ENCODE measurements around the gene RRAS2. TPM values are rescaled to one million over a fixed set of nuclear protein-coding genes. Genes with fewer than 3 reads are reported as not detected.

Gene RRAS2
- total and polyA plus RNA-seq, 9 of the 15 experiments (the other 6 are each of a cell fraction or from before 2014, with no cell fraction given) = 9.4 to 47.5 (median 37.6) TPM

GRCh38 chr11:14320020-14320419 is 39.0 kb downstream of the RRAS2 start:
- TF ChIP-seq SAFB (IDR thresholded peaks at IDR 0.05; ENCODE audit: borderline replicate concordance, low read depth, low read length) = no peak
- no peaks in the 10 kb centered on the region for H3K9me1 ChIP-seq (ENCODE audit: control insufficient read depth, insufficient read depth, low read length)
- ATAC-seq (no peak), DNase-seq (ENCODE audit: extremely low read depth in 1 of 4, low spot score in 3 of 4) (no peak), FAIRE-seq (no peak)
- no peaks in the 10 kb centered on the region for H4K20me1 ChIP-seq (replicated peaks; ENCODE audit: control insufficient read depth, insufficient read depth, low read length)
- no peak overlapping the region for H3K9ac ChIP-seq (ENCODE audit: insufficient read depth in 1 of 2, low read depth in 2 of 2, low read length in 2 of 2)
- ChIA-PET POLR2A (no interaction called here), CTCF (ENCODE audit: low intra/inter-chr PET ratio) (no interaction called here)
- H2AFZ ChIP-seq (ENCODE audit: low read depth, low read length) = no peak overlapping the region
- H3K79me2 ChIP-seq (ENCODE audit: control insufficient read depth, insufficient read depth, low read length) = peaks cover 60% of the 10 kb centered on the region
- WGBS (ENCODE audit: insufficient coverage, low coverage, missing lambda C conversion rate) = 81% methylated on average over 3 of the region's 3 CpGs
- in situ Hi-C loops (cut with MboI) = no loop called here
- H3K27me3 ChIP-seq (ENCODE audit: control insufficient read depth in 2 of 2, insufficient read depth in 2 of 2, low read length in 2 of 2) = no peaks in the 10 kb centered on the region
- no peaks in the 10 kb centered on the region for H3K4me1 ChIP-seq (replicated peaks in 1 of 2; ENCODE audit: control insufficient read depth in 2 of 2, insufficient read depth in 2 of 2, low read length in 2 of 2)
- no peaks in the 10 kb centered on the region for H3K9me3 ChIP-seq (replicated peaks; ENCODE audit: control insufficient read depth, insufficient read depth, low read depth, low read length)
- no peak overlapping the region for H3K4me2 ChIP-seq (ENCODE audit: insufficient read depth, low read length)
- no TSS peak for BruUV-seq (replicated peaks)
- H3K36me3 ChIP-seq (ENCODE audit: control insufficient read depth, insufficient read depth, low read length) = no peaks in the 10 kb centered on the region
- no peak overlapping the region for H3K27ac ChIP-seq (ENCODE audit: extremely low read depth, low read depth, low read length)
- intact Hi-C loops (cut with micrococcal nuclease) = no loop called here
- H3K4me3 ChIP-seq = no peak overlapping the region

GRCh38 chr11:14318581-14318981 is 40.4 kb downstream of the RRAS2 start:
- Histone ChIP-seq H3K4me1 (replicated peaks in 1 of 2; ENCODE audit: control insufficient read depth in 2 of 2, insufficient read depth in 2 of 2, low read length in 2 of 2) (no peaks in the 10 kb centered on the region), H3K27ac (ENCODE audit: extremely low read depth, low read depth, low read length) (no peak overlapping the region), H3K9ac (ENCODE audit: insufficient read depth in 1 of 2, low read depth in 2 of 2, low read length in 2 of 2) (no peak overlapping the region), H3K79me2 (ENCODE audit: control insufficient read depth, insufficient read depth, low read length) (peaks cover 56% of the 10 kb centered on the region), H3K27me3 (ENCODE audit: control insufficient read depth in 2 of 2, insufficient read depth in 2 of 2, low read length in 2 of 2) (no peaks in the 10 kb centered on the region), H3K9me1 (ENCODE audit: control insufficient read depth, insufficient read depth, low read length) (no peaks in the 10 kb centered on the region), H3K36me3 (ENCODE audit: control insufficient read depth, insufficient read depth, low read length) (no peaks in the 10 kb centered on the region), H3K9me3 (replicated peaks; ENCODE audit: control insufficient read depth, insufficient read depth, low read depth, low read length) (no peaks in the 10 kb centered on the region), H4K20me1 (replicated peaks; ENCODE audit: control insufficient read depth, insufficient read depth, low read length) (no peaks in the 10 kb centered on the region), H2AFZ (ENCODE audit: low read depth, low read length) (no peak overlapping the region), H3K4me2 (ENCODE audit: insufficient read depth, low read length) (no peak overlapping the region), H3K4me3 (no peak overlapping the region)
- intact Hi-C loops (cut with micrococcal nuclease) (no loop called here), in situ Hi-C loops (cut with MboI) (no loop called here)
- FAIRE-seq (no peak), ATAC-seq (peak; percentile 43; the same call in 1 of the 3 replicates), DNase-seq (ENCODE audit: extremely low read depth in 1 of 4, low spot score in 3 of 4) (no peak)
- POLR2A ChIA-PET = no interaction called here
- CTCF ChIA-PET (ENCODE audit: low intra/inter-chr PET ratio) = no interaction called here
- WGBS (ENCODE audit: insufficient coverage, low coverage, missing lambda C conversion rate) = 6% methylated on average over 1 of the region's 1 CpG
- BruUV-seq (replicated peaks) = no TSS peak
- TF ChIP-seq TEAD2 (tag; IDR thresholded peaks at IDR 0.05) = no peak
- TF ChIP-seq RBM15 (IDR thresholded peaks at IDR 0.05; ENCODE audit: insufficient read depth, low read length) = no peak
- TF ChIP-seq MED1 (CRISPR knock-in tag; IDR thresholded peaks at IDR 0.05; ENCODE audit: borderline replicate concordance) = no peak
- no peak for TF ChIP-seq MEF2A (IDR thresholded peaks at IDR 0.05; ENCODE audit: control insufficient read depth, low read depth, low read length)
- no peak for TF ChIP-seq ATF2 (CRISPR knock-in tag; IDR thresholded peaks at IDR 0.05)
- TF ChIP-seq ETV5 (CRISPR knock-in tag; IDR thresholded peaks at IDR 0.05; ENCODE audit: low read depth) = no peak
- TF ChIP-seq IRF2 (CRISPR knock-in tag; IDR thresholded peaks at IDR 0.05) = no peak
- no peak for TF ChIP-seq THAP12 (CRISPR knock-in tag; IDR thresholded peaks at IDR 0.05)
- TF ChIP-seq ZNF41 (CRISPR knock-in tag; conservative IDR thresholded peaks at IDR 0.05) = no peak
- no peak for TF ChIP-seq EGR1 (conservative IDR thresholded peaks at IDR 0.05)
- no peak for TF ChIP-seq FOXK2 (conservative IDR thresholded peaks at IDR 0.05 in 1 of 2, IDR thresholded peaks at IDR 0.05 in 1 of 2; ENCODE audit: low read depth in 2 of 2)
